ENCODE results near the gene REXO1.

GRCh38 chr19:1823020-1823419, 25.3 kb downstream of the REXO1 start:
- TF ChIP-seq CTCF (conservative IDR thresholded peaks at IDR 0.05 in 1 of 2, IDR thresholded peaks at IDR 0.05 in 1 of 2; ENCODE audit: low read depth in 1 of 2, low read length in 2 of 2) (no peak), EZH2 (IDR thresholded peaks at IDR 0.05; ENCODE audit: low read length, missing control alignments) (no peak)
